ENCODE results near the gene TBC1D1.

The TBC1D1 gene

GRCh38 chr4:38152721-38153386 lies 262.0 kb downstream of the TBC1D1 start:
- DNase-seq (ENCODE audit: low read depth): no peak
- no peak for TF ChIP-seq CTCF (IDR thresholded peaks at IDR 0.05; ENCODE audit: insufficient read depth, low read depth, low read length, missing control alignments)
- no peak overlapping the region for H3K4me3 ChIP-seq (ENCODE audit: low read depth, low read length)

GRCh38 chr4:38153387-38153760 lies 262.5 kb downstream of the TBC1D1 start:
- TF ChIP-seq CTCF (IDR thresholded peaks at IDR 0.05; ENCODE audit: insufficient read depth, low read depth, low read length, missing control alignments): no peak
- H3K4me3 ChIP-seq (ENCODE audit: low read depth, low read length): no peak overlapping the region
- no peak for DNase-seq (ENCODE audit: low read depth)

GRCh38 chr4:38154252-38154651 lies 263.4 kb downstream of the TBC1D1 start:
- DNase-seq (ENCODE audit: low read depth): no peak
- no peak overlapping the region for H3K4me3 ChIP-seq (ENCODE audit: low read depth, low read length)
- TF ChIP-seq CTCF (IDR thresholded peaks at IDR 0.05; ENCODE audit: insufficient read depth, low read depth, low read length, missing control alignments): no peak

- TF ChIP-seq CTCF (IDR thresholded peaks at IDR 0.05; ENCODE audit: insufficient read depth, low read depth, low read length, missing control alignments): no peak
- no peak for DNase-seq (ENCODE audit: low read depth)
- no peak overlapping the region for H3K4me3 ChIP-seq (ENCODE audit: low read depth, low read length)
Measured at GRCh38 chr4:38154681-38155588, 264.1 kb downstream of the TBC1D1 start.

GRCh38 chr4:38155589-38156294 lies 264.9 kb downstream of the TBC1D1 start:
- H3K4me3 ChIP-seq (ENCODE audit: low read depth, low read length): no peak overlapping the region

GRCh38 chr4:38157592-38157991 lies 266.7 kb downstream of the TBC1D1 start:
- no peak overlapping the region for H3K4me3 ChIP-seq (ENCODE audit: low read depth, low read length)
- TF ChIP-seq CTCF (IDR thresholded peaks at IDR 0.05; ENCODE audit: insufficient read depth, low read depth, low read length, missing control alignments): no peak
- DNase-seq (ENCODE audit: low read depth): no peak

More at GRCh38 chr4:38155589-38156294, 264.9 kb downstream of the TBC1D1 start:
- no peak for TF ChIP-seq CTCF (IDR thresholded peaks at IDR 0.05; ENCODE audit: insufficient read depth, low read depth, low read length, missing control alignments)
- no peak for DNase-seq (ENCODE audit: low read depth)

Data from GM12865 (cell line).